Thyroid gland (tissue), 4 donors: ENCODE results near the gene TNFRSF21.

Source experiments
- CTCF ChIP-seq, 6 experiments: fragments of 200-600 bp in 3 of 6; fragments of 450-650 bp in 3 of 6; sonication (generic) in 3 of 6; IDR thresholded peaks; one replicate each; pipeline ENCODE4 v1.5.1; 2016 to 2019; ENCODE audit warnings: antibody characterized with exemption in 6 of 6, mild to moderate bottlenecking in 2 of 6, inconsistent platforms in 1 of 6, moderate library complexity in 1 of 6
- POLR2A ChIP-seq, 2 donors: fragments of 450-650 bp; IDR thresholded peaks; one replicate each; pipeline ENCODE4 v1.6.1; 2017; ENCODE audit warnings: antibody characterized with exemption in 2 of 2, mild to moderate bottlenecking in 2 of 2, moderate library complexity in 1 of 2

GRCh38 chr6:47241742-47242482, 67.8 kb downstream of the TNFRSF21 start:
- TF ChIP-seq CTCF (IDR thresholded peaks at IDR 0.05) = no peak
- TF ChIP-seq POLR2A (IDR thresholded peaks at IDR 0.05) = no peak
